ENCODE results near the gene RBM26.

- TF ChIP-seq CTCF (IDR thresholded peaks at IDR 0.05) (no peak), POLR2A (IDR thresholded peaks at IDR 0.05) (no peak)
Observed at GRCh38 chr13:79448413-79448812, 42.4 kb upstream of the RBM26 start.

Measured in Peyer's patch (tissue), 4 donors.